Measurements from ENCODE around the gene TAF1C.
"Not testable (repeated sequence)": the region's sequence is repeated elsewhere in the genome, so short reads cannot be mapped to it uniquely, and the experiment has no call there.

The TAF1C gene

GRCh38 chr16:84225126-84225525 is 38.3 kb upstream of the TAF1C start:
- H3K9me3 ChIP-seq (ENCODE audit: control insufficient read depth, insufficient read depth, low read length) = no peaks in the 10 kb centered on the region
- H3K4me1 ChIP-seq (ENCODE audit: control insufficient read depth, insufficient read depth, low read length) = peaks cover 5% of the 10 kb centered on the region; the same call in 1 of the 2 replicates

GRCh38 chr16:84224554-84224953 is 37.7 kb upstream of the TAF1C start:
- Histone ChIP-seq H3K9ac (ENCODE audit: low read depth, low read length) (no peak overlapping the region), H3K4me3 (ENCODE audit: low read depth, low read length) (no peak overlapping the region), H3K4me1 (ENCODE audit: control insufficient read depth, insufficient read depth, low read length) (peaks cover 5% of the 10 kb centered on the region; the same call in 1 of the 2 replicates), H3K9me3 (ENCODE audit: control insufficient read depth, insufficient read depth, low read length) (no peaks in the 10 kb centered on the region), H3K36me3 (ENCODE audit: control insufficient read depth, insufficient read depth, low read length) (no peaks in the 10 kb centered on the region), H3K27me3 (ENCODE audit: control insufficient read depth, insufficient read depth, low read length) (no peaks in the 10 kb centered on the region), H3K27ac (ENCODE audit: low read depth, low read length) (no peak overlapping the region)

More at GRCh38 chr16:84225126-84225525, 38.3 kb upstream of the TAF1C start:
- Histone ChIP-seq H3K27ac (ENCODE audit: low read depth, low read length) (no peak overlapping the region), H3K36me3 (ENCODE audit: control insufficient read depth, insufficient read depth, low read length) (no peaks in the 10 kb centered on the region), H3K4me3 (ENCODE audit: low read depth, low read length) (no peak overlapping the region), H3K27me3 (ENCODE audit: control insufficient read depth, insufficient read depth, low read length) (no peaks in the 10 kb centered on the region), H3K9ac (ENCODE audit: low read depth, low read length) (no peak overlapping the region)

- no peaks in the 10 kb centered on the region for H3K27me3 ChIP-seq (ENCODE audit: control insufficient read depth, insufficient read depth, low read length)
- H3K36me3 ChIP-seq (ENCODE audit: control insufficient read depth, insufficient read depth, low read length) = no peaks in the 10 kb centered on the region
- H3K27ac ChIP-seq (ENCODE audit: low read depth, low read length) = no peak overlapping the region
These were observed 36.6 kb upstream of the TAF1C start for GRCh38 chr16:84223456-84223855.

GRCh38 chr16:84220851-84221250 is 34.0 kb upstream of the TAF1C start:
- H3K9ac ChIP-seq (ENCODE audit: low read depth, low read length) = no peak overlapping the region
- no peak overlapping the region for H3K27ac ChIP-seq (ENCODE audit: low read depth, low read length)
- H3K27me3 ChIP-seq (ENCODE audit: control insufficient read depth, insufficient read depth, low read length) = no peaks in the 10 kb centered on the region
- no peak overlapping the region for H3K4me3 ChIP-seq (ENCODE audit: low read depth, low read length)
- H3K36me3 ChIP-seq (ENCODE audit: control insufficient read depth, insufficient read depth, low read length) = no peaks in the 10 kb centered on the region
- H3K9me3 ChIP-seq (ENCODE audit: control insufficient read depth, insufficient read depth, low read length) = no peaks in the 10 kb centered on the region
- no peaks in the 10 kb centered on the region for H3K4me1 ChIP-seq (ENCODE audit: control insufficient read depth, insufficient read depth, low read length)

More at GRCh38 chr16:84223456-84223855, 36.6 kb upstream of the TAF1C start:
- H3K9me3 ChIP-seq (ENCODE audit: control insufficient read depth, insufficient read depth, low read length) = no peaks in the 10 kb centered on the region
- peaks cover 5% of the 10 kb centered on the region; the same call in 1 of the 2 replicates for H3K4me1 ChIP-seq (ENCODE audit: control insufficient read depth, insufficient read depth, low read length)
- no peak overlapping the region for H3K9ac ChIP-seq (ENCODE audit: low read depth, low read length)
- H3K4me3 ChIP-seq (ENCODE audit: low read depth, low read length) = no peak overlapping the region

GRCh38 chr16:84218956-84219355 is 32.1 kb upstream of the TAF1C start:
- no peak overlapping the region for H3K27ac ChIP-seq (ENCODE audit: low read depth, low read length)
- no peak overlapping the region for H3K4me3 ChIP-seq (ENCODE audit: low read depth, low read length)
- no peaks in the 10 kb centered on the region for H3K27me3 ChIP-seq (ENCODE audit: control insufficient read depth, insufficient read depth, low read length)
- no peaks in the 10 kb centered on the region for H3K36me3 ChIP-seq (ENCODE audit: control insufficient read depth, insufficient read depth, low read length)
- no peak overlapping the region for H3K9ac ChIP-seq (ENCODE audit: low read depth, low read length)
- no peaks in the 10 kb centered on the region for H3K9me3 ChIP-seq (ENCODE audit: control insufficient read depth, insufficient read depth, low read length)
- no peaks in the 10 kb centered on the region for H3K4me1 ChIP-seq (ENCODE audit: control insufficient read depth, insufficient read depth, low read length)

GRCh38 chr16:84218176-84218823 is 31.4 kb upstream of the TAF1C start:
- Histone ChIP-seq H3K36me3 (ENCODE audit: control insufficient read depth, insufficient read depth, low read length) (no peaks in the 10 kb centered on the region), H3K9ac (ENCODE audit: low read depth, low read length) (no peak overlapping the region), H3K27ac (ENCODE audit: low read depth, low read length) (no peak overlapping the region), H3K4me3 (ENCODE audit: low read depth, low read length) (no peak overlapping the region), H3K4me1 (ENCODE audit: control insufficient read depth, insufficient read depth, low read length) (no peaks in the 10 kb centered on the region), H3K27me3 (ENCODE audit: control insufficient read depth, insufficient read depth, low read length) (no peaks in the 10 kb centered on the region), H3K9me3 (ENCODE audit: control insufficient read depth, insufficient read depth, low read length) (no peaks in the 10 kb centered on the region)

- H3K4me1 ChIP-seq (ENCODE audit: control insufficient read depth, insufficient read depth, low read length); H3K9me3 ChIP-seq (ENCODE audit: control insufficient read depth, insufficient read depth, low read length); H3K4me3 ChIP-seq (ENCODE audit: low read depth, low read length); H3K27ac ChIP-seq (ENCODE audit: low read depth, low read length); H3K27me3 ChIP-seq (ENCODE audit: control insufficient read depth, insufficient read depth, low read length); H3K36me3 ChIP-seq (ENCODE audit: control insufficient read depth, insufficient read depth, low read length); H3K9ac ChIP-seq (ENCODE audit: low read depth, low read length): not testable (repeated sequence)
These were observed 29.3 kb upstream of the TAF1C start for GRCh38 chr16:84216144-84216543.

GRCh38 chr16:84215531-84215930 is 28.7 kb upstream of the TAF1C start:
- H3K9ac ChIP-seq (ENCODE audit: low read depth, low read length) = no peak overlapping the region

GRCh38 chr16:84214451-84215066 is 27.7 kb upstream of the TAF1C start:
- no peaks in the 10 kb centered on the region for H3K27me3 ChIP-seq (ENCODE audit: control insufficient read depth, insufficient read depth, low read length)
- no peaks in the 10 kb centered on the region for H3K36me3 ChIP-seq (ENCODE audit: control insufficient read depth, insufficient read depth, low read length)
- H3K9ac ChIP-seq (ENCODE audit: low read depth, low read length) = no peak overlapping the region
- no peaks in the 10 kb centered on the region for H3K9me3 ChIP-seq (ENCODE audit: control insufficient read depth, insufficient read depth, low read length)
- H3K27ac ChIP-seq (ENCODE audit: low read depth, low read length) = no peak overlapping the region
- no peak overlapping the region for H3K4me3 ChIP-seq (ENCODE audit: low read depth, low read length)
- no peaks in the 10 kb centered on the region for H3K4me1 ChIP-seq (ENCODE audit: control insufficient read depth, insufficient read depth, low read length)

More at GRCh38 chr16:84215531-84215930, 28.7 kb upstream of the TAF1C start:
- H3K4me1 ChIP-seq (ENCODE audit: control insufficient read depth, insufficient read depth, low read length) = no peaks in the 10 kb centered on the region
- no peaks in the 10 kb centered on the region for H3K27me3 ChIP-seq (ENCODE audit: control insufficient read depth, insufficient read depth, low read length)
- H3K4me3 ChIP-seq (ENCODE audit: low read depth, low read length) = no peak overlapping the region
- no peak overlapping the region for H3K27ac ChIP-seq (ENCODE audit: low read depth, low read length)
- no peaks in the 10 kb centered on the region for H3K9me3 ChIP-seq (ENCODE audit: control insufficient read depth, insufficient read depth, low read length)
- no peaks in the 10 kb centered on the region for H3K36me3 ChIP-seq (ENCODE audit: control insufficient read depth, insufficient read depth, low read length)

GRCh38 chr16:84212631-84213030 is 25.8 kb upstream of the TAF1C start:
- H3K36me3 ChIP-seq (ENCODE audit: control insufficient read depth, insufficient read depth, low read length) = no peaks in the 10 kb centered on the region
- H3K9me3 ChIP-seq (ENCODE audit: control insufficient read depth, insufficient read depth, low read length) = no peaks in the 10 kb centered on the region
- no peaks in the 10 kb centered on the region for H3K27me3 ChIP-seq (ENCODE audit: control insufficient read depth, insufficient read depth, low read length)
- no peak overlapping the region for H3K9ac ChIP-seq (ENCODE audit: low read depth, low read length)
- H3K4me3 ChIP-seq (ENCODE audit: low read depth, low read length) = no peak overlapping the region
- H3K27ac ChIP-seq (ENCODE audit: low read depth, low read length) = no peak overlapping the region
- no peaks in the 10 kb centered on the region for H3K4me1 ChIP-seq (ENCODE audit: control insufficient read depth, insufficient read depth, low read length)

GRCh38 chr16:84212154-84212553 is 25.3 kb upstream of the TAF1C start:
- Histone ChIP-seq H3K4me1 (ENCODE audit: control insufficient read depth, insufficient read depth, low read length) (no peaks in the 10 kb centered on the region), H3K9me3 (ENCODE audit: control insufficient read depth, insufficient read depth, low read length) (no peaks in the 10 kb centered on the region), H3K36me3 (ENCODE audit: control insufficient read depth, insufficient read depth, low read length) (no peaks in the 10 kb centered on the region), H3K9ac (ENCODE audit: low read depth, low read length) (no peak overlapping the region), H3K27me3 (ENCODE audit: control insufficient read depth, insufficient read depth, low read length) (no peaks in the 10 kb centered on the region), H3K4me3 (ENCODE audit: low read depth, low read length) (no peak overlapping the region), H3K27ac (ENCODE audit: low read depth, low read length) (no peak overlapping the region)
